ENCODE results near the gene SYNE1. TPM values are rescaled to one million over a fixed set of nuclear protein-coding genes. Genes with fewer than 3 reads are reported as not detected.

The SYNE1 gene
- total and polyA plus RNA-seq, 8 donors = 24.4 to 56.2 (median 49.2) TPM

DNA sequence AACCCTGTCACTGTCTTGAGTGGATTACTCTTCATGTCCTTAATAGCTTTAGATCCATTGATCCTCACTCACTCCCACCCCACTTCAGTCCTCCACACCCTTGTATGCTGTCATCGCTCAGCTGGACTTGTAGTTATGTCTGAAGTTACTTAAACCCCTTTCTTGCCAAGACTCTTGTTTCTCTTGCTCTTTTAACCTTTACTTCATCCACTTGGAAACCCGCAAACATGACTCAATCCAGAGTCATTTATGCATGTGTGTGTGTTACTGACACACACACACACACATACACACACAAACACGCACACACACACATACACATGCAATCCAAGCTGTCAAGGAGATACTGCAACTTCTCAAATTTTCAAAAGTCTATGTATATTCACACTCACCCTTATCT lies 341.8 kb downstream of the SYNE1 start:
- intact Hi-C loops (cut with DNase I) = no loop called here
- no peaks in the 10 kb centered on the region for H3K4me1 ChIP-seq
- H3K9me3 ChIP-seq = no peaks in the 10 kb centered on the region
- H3K36me3 ChIP-seq = peaks cover 0 to 30% (median 0%) of the 10 kb centered on the region in 3 donors
- no peak for FAIRE-seq
- 95 to 98% methylated on average over 3 of the region's 3 CpGs for WGBS, 2 donors
- ATAC-seq = peak in 3 of 4 donors; percentile 32 to 42 (median 36)
- DNase-seq = no peak
- H3K27ac ChIP-seq = no peak overlapping the region
- H3K27me3 ChIP-seq = no peaks in the 10 kb centered on the region
- no peak overlapping the region for H3K4me3 ChIP-seq
- no peak for TF ChIP-seq CTCF (IDR thresholded peaks at IDR 0.05)

GRCh38 chr6:152293404-152293803 lies 343.8 kb downstream of the SYNE1 start:
- Histone ChIP-seq H3K27ac (no peak overlapping the region), H3K36me3 (peaks cover 0 to 35% (median 0%) of the 10 kb centered on the region in 3 donors), H3K4me1 (no peaks in the 10 kb centered on the region), H3K27me3 (no peaks in the 10 kb centered on the region), H3K4me3 (no peak overlapping the region), H3K9me3 (no peaks in the 10 kb centered on the region)
- ATAC-seq (peak; percentile 19 to 68 (median 54)), DNase-seq (peak; percentile 25 to 81 (median 58)), FAIRE-seq (no peak)
- intact Hi-C loops (cut with DNase I) = no loop called here
- 78 to 81% methylated on average over 3 of the region's 3 CpGs for WGBS, 2 donors
- TF ChIP-seq CTCF (IDR thresholded peaks at IDR 0.05) = no peak

- WGBS, 2 donors = 81 to 87% methylated on average over 3 of the region's 3 CpGs
- intact Hi-C loops (cut with DNase I) = no loop called here
- H3K36me3 ChIP-seq = peaks cover 0 to 35% (median 0%) of the 10 kb centered on the region in 3 donors
Measured at GRCh38 chr6:152292555-152292954, 344.6 kb downstream of the SYNE1 start.

GRCh38 chr6:152290693-152291092 lies 346.5 kb downstream of the SYNE1 start:
- Histone ChIP-seq H3K4me1 (no peaks in the 10 kb centered on the region), H3K4me3 (no peak overlapping the region), H3K27me3 (no peaks in the 10 kb centered on the region), H3K36me3 (peaks cover 0 to 30% (median 8%) of the 10 kb centered on the region in 3 donors), H3K9me3 (no peaks in the 10 kb centered on the region), H3K27ac (no peak overlapping the region)
- ATAC-seq (no peak), FAIRE-seq (peak; percentile 94), DNase-seq (no peak)
- intact Hi-C loops (cut with DNase I) = no loop called here
- TF ChIP-seq CTCF (IDR thresholded peaks at IDR 0.05) = no peak

More at GRCh38 chr6:152292555-152292954, 344.6 kb downstream of the SYNE1 start:
- no peak for TF ChIP-seq CTCF (IDR thresholded peaks at IDR 0.05)
- Histone ChIP-seq H3K27me3 (no peaks in the 10 kb centered on the region), H3K9me3 (no peaks in the 10 kb centered on the region), H3K27ac (no peak overlapping the region), H3K4me1 (no peaks in the 10 kb centered on the region), H3K4me3 (no peak overlapping the region)
- ATAC-seq (no peak), DNase-seq (no peak), FAIRE-seq (no peak)

- 43 to 50% methylated on average over 9 of the region's 9 CpGs for WGBS, 2 donors
- H3K4me1 ChIP-seq = peaks cover 9 to 27% (median 12%) of the 10 kb centered on the region in 3 donors
- no peak for FAIRE-seq
- H3K36me3 ChIP-seq = peaks cover 0 to 13% (median 0%) of the 10 kb centered on the region in 3 donors
- H3K27me3 ChIP-seq = no peaks in the 10 kb centered on the region
- H3K4me3 ChIP-seq = peak overlapping the region in 2 of 4 donors; percentile 19 to 28
- DNase-seq = peak; percentile 80 to 96 (median 94)
- peak overlapping the region; percentile 59 to 83 (median 75) for H3K27ac ChIP-seq
- H3K9me3 ChIP-seq = no peaks in the 10 kb centered on the region
- peak; percentile 91 to 96 (median 94) for ATAC-seq
- TF ChIP-seq CTCF (IDR thresholded peaks at IDR 0.05) = no peak
- intact Hi-C loops (cut with DNase I) = loop anchor here in 1 of 3 donors (10.0 kb wide), 1 partner anchor 73 kb away; no protein-coding TSS in a partner anchor
Measured at GRCh38 chr6:152277826-152278329, 359.3 kb downstream of the SYNE1 start.
